SK-N-SH (cell line): ENCODE results near the gene UMODL1. TPM values are rescaled to one million over a fixed set of nuclear protein-coding genes. Genes with fewer than 3 reads are reported as not detected.

Source experiments
- CTCF ChIA-PET: fragments of 300-600, 350-600 bp; formaldehyde crosslinking; extraction: SDS; loops from one replicate; lab custom pipeline; 2021; lab: Yijun Ruan, JAX
- POLR2A ChIA-PET: fragments of 350-600 bp; sonication (Branson Sonifier 250); formaldehyde crosslinking; extraction: SDS; loops from one replicate; lab custom pipeline; 2020; ENCODE audit warnings: antibody characterized with exemption, inconsistent platforms; lab: Yijun Ruan, JAX
- DNase-seq: peaks from one replicate; pipeline ENCODE4 v3.0.0; 2012
- H2AFZ ChIP-seq: fragments of 200-600 bp; sonication (generic); 2 replicates; pipeline ENCODE4 v1.8.1; 2016; ENCODE audit warnings: antibody characterized with exemption, mild to moderate bottlenecking, low read depth
- H3F3A ChIP-seq: fragments of 200-600 bp; sonication (generic); replicated peaks from 2 replicates; pipeline ENCODE3; 2016; ENCODE audit warnings: antibody characterized with exemption, mild to moderate bottlenecking; ENCODE audit not compliant: insufficient read depth
- H3K27ac ChIP-seq, 2 experiments: fragments of 200-500 bp in 1 of 2; fragments of 200-600 bp in 1 of 2; sonication (Bioruptor generic) in 1 of 2; sonication (generic), shearing (Covaris generic) in 1 of 2; 2 replicates each; pipeline versions ENCODE4 v1.5.1 to v1.6.1; 2014 to 2016; ENCODE audit warnings: low read depth in 2 of 2, inconsistent platforms in 1 of 2, low read length in 1 of 2, mild to moderate bottlenecking in 1 of 2, mixed read lengths in 1 of 2
- H3K27me3 ChIP-seq: fragments of 200-600 bp; sonication (generic), shearing (Covaris generic); 2 replicates; pipeline ENCODE4 v1.6.1; 2016; ENCODE audit warnings: mixed run types; ENCODE audit not compliant: insufficient read depth
- H3K36me3 ChIP-seq, 2 experiments: fragments of 200-500 bp in 1 of 2; fragments of 200-600 bp in 1 of 2; sonication (Bioruptor generic) in 1 of 2; sonication (generic) in 1 of 2; replicated peaks in 1 of 2; 2 replicates each; pipeline versions ENCODE3 to v1.5.1; 2014 to 2016; ENCODE audit warnings: low read length in 1 of 2, mild to moderate bottlenecking in 1 of 2; ENCODE audit not compliant: insufficient read depth in 2 of 2, control insufficient read depth in 1 of 2
- H3K4me1 ChIP-seq, 2 experiments: fragments of 200-500 bp in 1 of 2; fragments of 200-600 bp in 1 of 2; sonication (Bioruptor generic) in 1 of 2; sonication (generic), shearing (Covaris generic) in 1 of 2; 2 replicates each; pipeline versions ENCODE4 v1.5.1 to v1.6.1; 2014 to 2016; ENCODE audit warnings: low read depth in 1 of 2, low read length in 1 of 2, mixed run types in 1 of 2; ENCODE audit not compliant: insufficient read depth in 2 of 2, control insufficient read depth in 1 of 2
- H3K4me2 ChIP-seq: fragments of 200-600 bp; sonication (generic), shearing (Covaris generic); 2 replicates; pipeline ENCODE4 v1.6.1; 2017; ENCODE audit warnings: mixed run types
- H3K4me3 ChIP-seq, 2 experiments: fragments of 200-500 bp in 1 of 2; fragments of 200-600 bp in 1 of 2; sonication (Bioruptor generic) in 1 of 2; sonication (generic), shearing (Covaris generic) in 1 of 2; 2 replicates each; pipeline versions ENCODE4 v1.5.1 to v1.8.1; 2014 to 2016; ENCODE audit warnings: low read depth in 2 of 2, inconsistent platforms in 1 of 2, low read length in 1 of 2, mild to moderate bottlenecking in 1 of 2, mixed read lengths in 1 of 2, moderate library complexity in 1 of 2
- H3K79me2 ChIP-seq: fragments of 200-600 bp; sonication (generic); 2 replicates; pipeline ENCODE4 v1.8.1; 2017; ENCODE audit warnings: mild to moderate bottlenecking; ENCODE audit not compliant: insufficient read depth
- H3K9ac ChIP-seq: fragments of 200-600 bp; sonication (generic); 2 replicates; pipeline ENCODE4 v1.6.1; 2017; ENCODE audit warnings: mixed run types
- H3K9me2 ChIP-seq: fragments of 200-600 bp; sonication (generic); 2 replicates; pipeline ENCODE4 v1.6.1; 2017; ENCODE audit warnings: mixed run types
- H3K9me3 ChIP-seq: fragments of 200-600 bp; sonication (generic); 2 replicates; pipeline ENCODE4 v1.6.1; 2017; ENCODE audit warnings: mixed run types, mild to moderate bottlenecking, moderate library complexity
- H4K20me1 ChIP-seq: fragments of 200-600 bp; sonication (generic); 2 replicates; pipeline ENCODE4 v1.6.1; 2017; ENCODE audit warnings: mild to moderate bottlenecking, mixed run types; ENCODE audit not compliant: insufficient read depth
- CTCF ChIP-seq: fragments of 200-600 bp; sonication (generic); IDR thresholded peaks from 2 replicates; pipeline ENCODE4 v1.6.1; 2017; ENCODE audit warnings: antibody characterized with exemption, mild to moderate bottlenecking, moderate library complexity
- ELF1 ChIP-seq: IDR thresholded peaks from 2 replicates; pipeline ENCODE4 v1.4.0; 2012
- EZH2phosphoT487 ChIP-seq: fragments of 200-600 bp; sonication (generic); IDR thresholded peaks from 2 replicates; pipeline ENCODE4 v1.6.1; 2017; ENCODE audit warnings: low read depth, mixed run types, mild to moderate bottlenecking, antibody characterized with exemption, moderate library complexity, borderline replicate concordance
- FOSL2 ChIP-seq: IDR thresholded peaks from 2 replicates; pipeline ENCODE4 v1.4.0; 2012; ENCODE audit warnings: low read depth, mild to moderate bottlenecking, moderate library complexity, borderline replicate concordance
- FOXJ3 ChIP-seq: sonication (generic); formaldehyde crosslinking; IDR thresholded peaks from 2 replicates; pipeline ENCODE4 v1.5.1; 2020; ENCODE audit warnings: mild to moderate bottlenecking, missing genetic modification reagents
- IRF3 ChIP-seq: fragments of 150-350 bp; IDR thresholded peaks from 2 replicates; pipeline ENCODE4 v1.6.1; 2016; ENCODE audit warnings: mild to moderate bottlenecking, low read depth, low read length
- JUND ChIP-seq: IDR thresholded peaks from 2 replicates; pipeline ENCODE4 v1.4.0; 2012
- MAX ChIP-seq: IDR thresholded peaks from 2 replicates; pipeline ENCODE4 v1.4.0; 2012; ENCODE audit warnings: low read depth
- MEF2A ChIP-seq: IDR thresholded peaks from 2 replicates; pipeline ENCODE4 v1.4.0; 2012; ENCODE audit warnings: low read depth, borderline replicate concordance
- NFIC ChIP-seq: IDR thresholded peaks from 2 replicates; pipeline ENCODE4 v1.4.0; 2012; ENCODE audit warnings: borderline replicate concordance
- NRF1 ChIP-seq: IDR thresholded peaks from 2 replicates; pipeline ENCODE4 v1.6.1; 2012; ENCODE audit warnings: low read depth, mild to moderate bottlenecking, low read length
- PBX3 ChIP-seq: IDR thresholded peaks from 2 replicates; pipeline ENCODE4; 2012
- RAD21 ChIP-seq: IDR thresholded peaks from 2 replicates; pipeline ENCODE4 v1.6.1; 2012; ENCODE audit warnings: mild to moderate bottlenecking, low read length
- RFX5 ChIP-seq: IDR thresholded peaks from 2 replicates; pipeline ENCODE4 v1.6.1; 2012; ENCODE audit warnings: mild to moderate bottlenecking, improper control_type of control experiment, low read length
- SIN3A ChIP-seq: IDR thresholded peaks from 2 replicates; pipeline ENCODE4 v1.6.1; 2012; ENCODE audit warnings: low read depth, mild to moderate bottlenecking, low read length, moderate library complexity, borderline replicate concordance
- SMC3 ChIP-seq: IDR thresholded peaks from 2 replicates; pipeline ENCODE4 v1.6.1; 2012; ENCODE audit warnings: low read depth, low read length, improper control_type of control experiment
- TCF12 ChIP-seq: IDR thresholded peaks from 2 replicates; pipeline ENCODE4 v1.4.0; 2012
- TEAD4 ChIP-seq: IDR thresholded peaks from 2 replicates; pipeline ENCODE4 v1.4.0; 2012; ENCODE audit warnings: mild to moderate bottlenecking, borderline replicate concordance; ENCODE audit not compliant: insufficient read depth
- USF1 ChIP-seq: IDR thresholded peaks from 2 replicates; pipeline ENCODE4 v1.4.0; 2012; ENCODE audit warnings: low read depth, borderline replicate concordance
- WGBS: methylation state at CpG from one replicate; pipeline ENCODE4 v1.1.6; 2017; ENCODE audit warnings: low lambda C conversion rate; 5-methylcytosine and 5-hydroxymethylcytosine counted together
- polyA plus RNA-seq, 3 experiments: library from polyadenylated mRNA; depleted of rRNA; stranded (reverse); fragments of >200 nt; gene quantifications; 2 replicates each; pipeline ENCODE4 v1.2.3, GENCODE V29; 2012

The UMODL1 gene
- polyA plus RNA-seq, 1 of the 3 experiments (the other 2 are of a cell fraction): not detected

GRCh38 chr21:42183374-42184266 lies 112.5 kb downstream of the UMODL1 start:
- 52% methylated on average over 6 of the region's 6 CpGs for WGBS
- Histone ChIP-seq H3K9me2 (no peaks in the 10 kb centered on the region), H3K27me3 (no peaks in the 10 kb centered on the region), H3K4me1 (no peaks in the 10 kb centered on the region; a peak in 1 of 4 replicates), H2AFZ (no peak overlapping the region), H3K9me3 (no peaks in the 10 kb centered on the region), H3K4me2 (no peak overlapping the region), H3F3A (no peaks in the 10 kb centered on the region), H3K36me3 (no peaks in the 10 kb centered on the region), H3K79me2 (no peaks in the 10 kb centered on the region), H3K4me3 (no peak overlapping the region), H3K27ac (no peak overlapping the region), H3K9ac (no peak overlapping the region), H4K20me1 (no peaks in the 10 kb centered on the region)
- no peak for DNase-seq
- POLR2A ChIA-PET: no interaction called here
- CTCF ChIA-PET: interaction anchor here (1.2 to 2.4 kb wide), 3 partner anchors 12 to 93 kb away, joined by 3 to 5 read pairs (median 3); no protein-coding TSS in a partner anchor
- TF ChIP-seq PBX3 (no peak), TCF12 (no peak), SMC3 (no peak), IRF3 (no peak), NRF1 (no peak), USF1 (no peak), FOXJ3 (no peak), NFIC (no peak), EZH2phosphoT487 (no peak)

GRCh38 chr21:42186591-42186990 lies 115.5 kb downstream of the UMODL1 start:
- H2AFZ ChIP-seq: no peak overlapping the region
- no peaks in the 10 kb centered on the region for H3F3A ChIP-seq
- no peaks in the 10 kb centered on the region; a peak in 1 of 4 replicates for H3K4me1 ChIP-seq
- H3K4me2 ChIP-seq: no peak overlapping the region
- H3K79me2 ChIP-seq: no peaks in the 10 kb centered on the region
- H3K4me3 ChIP-seq: no peak overlapping the region
- no peaks in the 10 kb centered on the region for H4K20me1 ChIP-seq
- H3K9me3 ChIP-seq: no peaks in the 10 kb centered on the region
- no peak overlapping the region for H3K9ac ChIP-seq
- no peak for DNase-seq
- H3K27me3 ChIP-seq: no peaks in the 10 kb centered on the region
- H3K27ac ChIP-seq: no peak overlapping the region
- 18% methylated on average over 2 of the region's 2 CpGs for whole genome bisulfite sequencing
- H3K36me3 ChIP-seq: no peaks in the 10 kb centered on the region
- ChIA-PET POLR2A (no interaction called here), CTCF (no interaction called here)
- H3K9me2 ChIP-seq: no peaks in the 10 kb centered on the region
- TF ChIP-seq RFX5: no peak
- TF ChIP-seq FOSL2: no peak
- no peak for TF ChIP-seq RAD21
- no peak for TF ChIP-seq EZH2phosphoT487
- no peak for TF ChIP-seq USF1
- TF ChIP-seq TEAD4: no peak
- no peak for TF ChIP-seq MAX
- no peak for TF ChIP-seq MEF2A
- no peak for TF ChIP-seq CTCF
- no peak for TF ChIP-seq NFIC
- no peak for TF ChIP-seq JUND
- TF ChIP-seq NRF1: no peak
- TF ChIP-seq PBX3: no peak
- no peak for TF ChIP-seq ELF1
- no peak for TF ChIP-seq SIN3A
